HG03460 (cell line): ENCODE data around the gene CAMTA1.

ENCODE experiments used
- ATAC-seq: cut with Tn5 transposase; IDR thresholded peaks from one replicate; pipeline ENCODE4 v1.9.1; 2021; ENCODE audit not compliant: unreplicated experiment

Gene CAMTA1

GRCh38 chr1:7555391-7556185 is 770.3 kb downstream of the CAMTA1 start:
- no peak for ATAC-seq

- ATAC-seq = no peak
These were observed 772.1 kb downstream of the CAMTA1 start for GRCh38 chr1:7557301-7557891.

- ATAC-seq = no peak
These were observed 772.8 kb downstream of the CAMTA1 start for GRCh38 chr1:7558041-7558461.

DNA sequence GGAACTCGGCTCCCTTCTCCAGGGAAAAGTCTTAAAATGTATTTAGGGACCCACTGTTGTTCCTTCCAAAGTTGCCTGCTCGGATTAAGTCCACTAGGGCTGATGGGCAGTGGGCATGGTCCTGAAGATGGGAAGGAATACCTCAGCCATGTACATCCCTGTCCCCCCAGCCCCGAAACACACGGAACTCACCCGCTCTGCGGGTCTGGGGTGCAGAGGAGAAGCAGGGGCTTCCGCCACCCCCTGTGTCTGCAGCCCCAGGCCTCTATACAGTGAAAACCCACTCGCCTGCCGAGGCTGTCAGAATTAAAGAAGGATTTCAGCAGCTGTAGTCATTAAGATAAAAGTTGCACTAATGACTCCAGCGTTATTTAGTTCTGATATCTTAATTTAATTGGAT is 773.2 kb downstream of the CAMTA1 start:
- ATAC-seq = no peak

DNA sequence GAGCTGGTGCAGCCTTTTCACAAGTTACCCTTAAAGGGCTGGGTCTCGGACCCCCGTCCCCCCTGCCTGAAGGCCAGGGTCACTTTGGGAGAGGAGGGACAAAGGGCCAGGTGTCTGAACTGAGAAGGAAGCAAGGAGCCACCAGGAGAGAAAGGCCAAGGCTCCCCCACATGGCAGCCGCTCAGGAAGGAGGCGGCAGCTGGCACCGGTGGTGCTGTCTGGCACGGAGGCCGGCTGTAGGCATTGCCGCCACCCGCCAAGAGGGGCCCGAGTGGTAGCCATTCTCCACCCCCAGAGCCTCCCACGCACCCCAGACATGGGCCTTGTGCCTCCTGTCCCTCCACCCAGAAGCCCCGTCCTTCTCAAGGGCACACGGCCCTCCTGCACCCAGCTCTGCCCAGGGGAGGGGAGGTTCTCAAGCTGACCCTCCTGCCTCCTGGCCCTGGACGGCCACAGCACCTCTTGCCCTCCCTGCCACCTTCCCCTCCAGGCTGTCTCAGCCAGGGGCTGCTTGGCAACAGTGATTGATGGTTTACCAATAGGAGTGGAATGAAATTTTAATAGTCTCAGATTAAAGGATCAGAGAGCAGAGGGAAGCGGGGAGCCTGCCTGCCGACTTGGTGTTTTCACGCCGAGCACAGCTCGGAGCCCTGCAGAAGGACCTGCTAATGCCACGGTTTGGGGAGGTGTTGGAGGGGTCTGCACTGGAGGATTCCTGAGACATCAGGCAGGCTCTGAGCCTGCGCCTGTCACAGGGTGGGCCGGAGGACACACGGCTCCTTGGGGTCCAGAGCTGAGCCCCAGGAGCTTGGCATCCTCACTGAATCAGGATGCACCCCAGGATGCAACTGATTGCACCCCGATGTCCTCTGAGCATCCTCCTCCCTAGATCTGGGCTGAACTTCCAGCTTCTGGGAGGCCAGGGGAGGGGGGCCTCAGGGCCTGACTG is 773.9 kb downstream of the CAMTA1 start:
- ATAC-seq = no peak

- ATAC-seq = no peak
These were observed 774.9 kb downstream of the CAMTA1 start for GRCh38 chr1:7560128-7560527.

DNA sequence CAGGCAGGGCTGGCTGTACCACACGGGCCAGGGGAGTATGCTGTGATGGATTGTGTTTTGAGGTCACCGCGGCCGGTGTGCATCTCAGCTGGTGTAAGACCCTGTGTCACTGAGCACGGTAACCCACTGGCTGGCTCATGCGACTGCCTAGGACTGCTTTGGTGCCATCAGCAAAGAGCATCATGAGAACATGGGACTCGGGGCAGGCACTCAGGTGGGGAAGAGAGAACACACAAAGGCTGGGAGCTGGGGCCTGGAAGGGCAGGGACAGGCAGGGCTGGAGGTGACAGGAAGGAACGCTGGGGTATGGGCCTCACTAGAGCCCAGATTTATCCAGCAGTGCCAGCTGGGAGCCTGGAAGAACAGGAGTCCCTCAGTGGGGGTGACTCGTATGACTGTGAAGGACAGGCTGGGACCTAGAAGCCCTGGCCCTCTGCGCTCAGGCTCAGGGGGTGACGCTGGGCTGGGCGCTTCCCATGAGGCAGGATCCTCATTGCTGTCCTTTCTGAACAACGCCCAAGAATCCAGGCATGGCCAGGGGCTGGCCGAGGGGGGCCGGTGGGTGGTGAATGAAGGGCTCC is 775.4 kb downstream of the CAMTA1 start:
- no peak for ATAC-seq

- no peak for ATAC-seq
These were observed 776.2 kb downstream of the CAMTA1 start for GRCh38 chr1:7561331-7561921.

GRCh38 chr1:7561936-7562728 is 776.9 kb downstream of the CAMTA1 start:
- ATAC-seq = no peak

DNA sequence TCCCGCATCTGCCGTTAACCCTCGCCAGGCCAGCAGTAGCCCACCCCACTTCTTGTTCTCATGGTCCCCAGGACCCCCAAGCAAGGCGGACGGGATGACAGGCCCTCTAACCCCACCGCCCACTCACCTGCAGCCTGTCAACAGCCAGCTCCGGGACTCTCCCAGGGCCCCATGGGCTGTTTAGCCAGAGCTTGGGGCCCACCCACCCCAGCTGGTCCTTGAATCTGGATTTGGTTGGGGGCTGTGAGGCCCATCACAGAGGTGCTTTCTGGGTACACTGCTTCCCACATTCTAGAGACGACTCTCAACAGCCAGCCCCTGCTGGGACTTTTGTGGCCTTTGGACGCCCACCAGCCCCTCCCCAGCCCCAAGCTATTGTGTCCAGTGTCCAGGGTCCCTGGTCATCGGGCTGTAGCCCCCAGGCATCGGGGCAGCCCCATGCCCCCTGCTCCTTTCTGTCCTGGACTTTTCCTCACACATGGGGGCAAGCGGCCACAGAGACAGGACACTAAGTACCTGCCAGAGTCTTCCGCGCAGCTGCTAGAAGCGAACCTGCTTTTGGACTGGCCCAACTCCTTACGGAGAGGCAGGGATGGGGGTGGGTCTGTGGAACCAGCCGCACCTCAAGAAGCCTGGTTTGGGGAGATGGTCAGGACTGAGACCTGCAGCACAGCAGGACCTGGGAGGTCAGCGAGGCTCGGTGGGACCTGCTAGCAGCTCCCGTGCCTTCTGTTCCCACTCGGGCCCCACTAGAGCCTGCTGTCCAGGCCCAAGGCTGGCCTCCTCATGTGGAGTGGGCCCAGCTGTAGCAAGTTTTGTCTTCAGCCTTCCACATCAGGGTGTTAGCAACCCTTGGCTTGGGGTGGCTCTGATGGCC is 777.7 kb downstream of the CAMTA1 start:
- ATAC-seq = no peak

DNA sequence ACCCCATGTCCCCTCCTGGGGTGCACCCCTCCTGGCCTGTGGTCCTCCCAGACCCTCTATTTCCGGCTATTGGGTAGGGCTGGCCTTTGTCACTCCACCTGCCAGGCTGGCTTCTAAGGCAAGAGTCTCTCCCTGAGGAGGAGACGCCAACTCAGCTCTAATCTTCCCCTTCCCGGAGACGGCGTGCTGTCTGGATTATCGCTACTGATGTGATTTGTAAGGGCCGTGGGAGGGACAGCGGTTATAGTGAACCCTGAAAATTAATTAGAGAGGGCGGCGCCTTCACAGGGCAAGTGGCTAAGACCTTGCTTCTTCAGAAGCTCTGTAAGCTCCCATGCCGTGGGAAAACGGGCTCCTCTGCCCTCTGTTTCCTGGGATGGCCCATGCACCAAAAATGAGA is 778.9 kb downstream of the CAMTA1 start:
- ATAC-seq = no peak

- no peak for ATAC-seq
These were observed 780.0 kb downstream of the CAMTA1 start for GRCh38 chr1:7565099-7565750.

DNA sequence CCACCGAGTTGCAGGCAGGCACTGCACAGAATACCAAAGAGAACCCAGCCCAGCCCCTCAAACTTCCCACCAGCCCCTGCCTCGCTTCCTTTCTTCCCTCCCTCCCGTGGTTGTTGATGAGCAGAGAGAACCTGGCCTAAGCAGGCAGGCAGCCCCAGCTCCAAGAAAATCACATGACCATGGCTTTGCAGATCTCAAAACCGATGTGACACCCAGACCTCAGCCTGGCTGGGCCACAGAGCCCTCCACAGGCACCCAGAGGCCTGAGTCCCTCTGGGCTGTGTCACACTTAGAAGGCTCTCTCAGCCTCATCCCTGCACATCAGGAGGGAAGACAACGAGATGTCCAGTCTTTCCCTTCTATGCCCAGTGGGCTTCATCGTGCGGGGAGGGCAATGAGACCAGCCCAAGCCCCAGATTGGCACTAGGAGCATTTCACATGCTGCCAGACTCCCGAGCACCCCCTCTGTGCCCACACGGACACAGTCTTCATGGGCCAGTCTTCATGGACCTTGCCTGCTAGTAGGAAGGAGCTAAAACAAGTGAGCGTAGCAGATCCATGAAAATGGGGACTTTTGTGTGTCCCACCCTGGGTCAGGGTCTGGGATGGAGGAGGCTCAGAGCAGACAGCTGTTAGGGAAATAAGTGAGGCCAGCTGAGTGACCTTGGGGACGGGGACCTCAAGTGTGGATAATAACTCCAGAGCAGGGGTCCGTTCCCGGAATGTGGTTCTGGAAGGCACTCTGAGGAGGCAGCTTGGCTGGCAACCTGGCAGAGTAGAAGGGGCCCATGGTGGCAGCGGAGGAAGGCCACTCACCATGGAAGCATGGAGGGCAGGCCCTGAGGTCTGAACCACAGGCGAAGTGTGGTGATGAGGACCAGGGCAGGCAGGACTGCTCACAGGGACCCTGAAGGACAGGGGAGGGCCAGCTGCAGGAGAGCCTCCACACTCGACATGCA is 781.4 kb downstream of the CAMTA1 start:
- ATAC-seq = no peak

DNA sequence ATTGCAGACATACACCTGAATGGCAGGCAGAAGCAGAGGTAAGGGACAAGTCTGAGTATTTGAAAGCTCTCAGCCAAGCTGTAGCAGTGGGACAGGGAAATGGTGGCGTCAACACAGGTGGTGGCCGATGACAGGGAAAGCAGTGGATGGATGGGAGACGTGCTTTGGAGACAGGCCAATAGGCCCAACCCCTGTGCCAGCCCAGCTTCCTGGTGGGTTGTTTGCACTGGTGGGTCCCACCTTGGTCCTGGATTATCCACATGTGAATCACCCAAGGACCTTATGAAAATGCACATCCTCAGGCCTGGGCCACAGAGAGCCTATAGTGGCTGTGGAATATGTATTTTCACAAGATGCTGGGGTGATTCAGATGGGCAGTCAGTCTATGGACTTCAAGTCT is 782.1 kb downstream of the CAMTA1 start:
- no peak for ATAC-seq

DNA sequence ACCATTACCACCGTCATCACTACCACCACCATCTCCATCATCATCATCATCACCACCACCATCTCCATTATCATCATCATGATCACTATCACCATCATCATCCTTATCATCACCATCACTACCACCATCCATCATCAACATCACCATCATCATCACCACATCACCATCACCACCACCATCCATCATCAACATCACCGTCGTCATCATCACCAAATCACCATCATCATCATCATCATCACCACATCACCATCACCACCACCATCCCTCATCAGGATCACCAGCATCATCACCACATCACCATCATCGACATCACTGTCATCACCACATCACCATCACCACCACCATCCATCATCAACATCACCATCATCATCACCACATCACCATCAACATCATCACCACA is 782.8 kb downstream of the CAMTA1 start:
- no peak for ATAC-seq

DNA sequence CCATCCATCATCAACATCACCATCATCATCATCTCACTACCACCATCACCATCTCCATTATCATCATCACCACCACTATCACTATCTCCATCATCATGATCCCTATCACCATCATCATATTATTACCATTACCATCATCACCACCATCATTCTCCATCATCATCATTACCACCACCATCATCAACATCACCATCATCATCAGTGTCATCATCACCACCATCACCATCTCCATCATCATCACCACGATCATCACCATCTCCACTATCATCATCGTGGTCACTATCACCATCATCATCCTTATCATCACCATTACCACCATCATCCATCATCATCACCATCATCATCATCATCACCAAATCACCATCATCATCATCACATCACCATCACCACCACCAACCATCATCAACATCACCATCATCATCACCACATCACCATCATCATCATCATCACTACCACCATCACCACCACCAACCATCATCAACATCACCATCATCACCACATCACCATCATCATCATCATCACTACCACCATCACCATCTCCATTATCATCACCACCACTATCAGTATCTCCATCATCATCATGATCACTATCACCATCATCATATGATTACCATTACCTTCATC is 783.8 kb downstream of the CAMTA1 start:
- no peak for ATAC-seq

- no peak for ATAC-seq
These were observed 785.1 kb downstream of the CAMTA1 start for GRCh38 chr1:7570311-7570710.
